HG03159 (cell line): ENCODE results near the gene ESPL1.

Source experiments
- ATAC-seq: cut with Tn5 transposase; IDR thresholded peaks from one replicate; pipeline ENCODE4 v1.9.1; 2021; ENCODE audit warnings: mild to moderate bottlenecking, moderate library complexity; ENCODE audit not compliant: unreplicated experiment

The ESPL1 gene

DNA sequence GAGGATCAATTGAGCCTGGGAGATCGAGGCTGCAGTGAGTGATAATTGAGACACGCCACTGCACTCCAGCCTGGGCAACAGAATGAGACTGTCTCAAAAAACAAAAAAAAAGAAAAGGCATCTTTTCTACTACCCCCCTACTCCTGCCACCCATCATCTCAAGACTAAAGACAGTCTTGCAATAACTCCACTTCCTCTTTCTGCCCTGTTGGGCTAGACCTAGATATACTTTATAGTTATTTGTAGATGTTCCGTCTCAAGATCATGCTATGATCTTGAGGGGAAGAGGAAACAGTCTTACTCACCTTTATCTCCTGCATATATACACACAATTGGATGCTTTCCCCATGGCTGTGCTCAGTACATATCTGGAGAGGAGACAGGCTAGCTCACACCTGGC, 12.1 kb upstream of the ESPL1 start:
- ATAC-seq: no peak

DNA sequence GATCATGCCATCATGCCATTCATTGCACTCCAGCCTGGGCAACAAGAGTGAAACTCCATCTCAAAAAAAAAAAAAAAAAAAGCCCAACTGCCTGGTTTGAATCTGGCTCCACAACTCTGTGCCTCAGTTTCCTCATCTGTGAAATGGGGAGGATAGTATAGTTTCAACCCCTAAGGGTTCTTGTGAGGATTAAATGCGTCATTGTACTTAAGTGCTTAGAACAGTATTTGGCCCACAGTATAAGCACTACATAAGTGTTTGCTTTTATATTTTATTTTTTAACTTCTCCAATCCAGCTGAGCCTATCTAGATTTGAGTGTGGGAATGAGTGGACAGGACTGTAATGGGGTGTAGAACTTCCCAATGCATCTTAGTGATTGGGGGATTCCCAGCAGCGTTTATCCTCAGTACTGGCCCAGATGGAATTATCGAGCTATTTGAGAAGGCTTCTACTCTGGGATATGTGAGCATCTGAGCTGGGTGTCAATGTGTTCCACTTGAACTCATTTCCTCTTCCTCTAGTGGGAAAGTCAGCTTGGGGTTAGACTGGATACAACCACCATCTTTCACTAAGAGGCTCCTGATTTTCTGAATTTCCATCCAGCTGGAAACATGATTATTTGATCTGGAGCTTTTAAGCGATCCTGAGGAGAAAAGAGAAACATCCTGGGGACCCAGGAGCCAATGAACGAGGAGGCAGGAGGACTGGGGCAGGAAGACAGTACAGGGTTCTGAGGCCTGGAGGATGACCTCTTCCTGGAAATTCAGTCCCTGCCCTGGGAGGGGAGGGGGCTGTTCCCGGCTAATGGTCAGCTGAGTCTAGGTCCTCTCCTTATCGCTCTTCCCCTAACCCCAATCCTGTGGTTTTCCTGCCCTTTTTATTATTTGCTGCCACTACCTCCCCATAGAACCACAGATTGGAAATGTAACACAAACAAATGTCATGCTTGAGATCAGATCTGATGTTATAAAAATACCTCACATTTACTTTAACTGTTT, 9.3 kb upstream of the ESPL1 start:
- ATAC-seq: no peak

DNA sequence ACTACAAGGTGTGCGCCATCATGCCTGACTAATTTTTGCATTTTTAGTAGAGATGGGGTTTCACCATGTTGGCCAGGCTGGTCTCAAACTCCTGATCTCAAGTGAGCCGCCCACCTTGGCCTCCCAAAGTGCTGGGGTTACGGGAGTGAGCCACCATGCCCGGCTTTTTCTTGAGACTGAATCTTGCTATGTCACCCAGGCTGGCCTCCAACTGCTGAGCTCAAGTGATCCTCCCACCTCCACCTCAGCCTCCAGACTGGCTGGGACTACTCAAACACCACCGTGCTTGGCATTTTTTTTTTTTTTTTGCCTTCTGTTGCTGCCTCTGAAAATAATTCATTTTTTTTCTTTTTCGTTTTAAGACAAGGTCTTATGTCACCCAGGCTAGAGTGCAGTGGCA, 8.2 kb upstream of the ESPL1 start:
- no peak for ATAC-seq

DNA sequence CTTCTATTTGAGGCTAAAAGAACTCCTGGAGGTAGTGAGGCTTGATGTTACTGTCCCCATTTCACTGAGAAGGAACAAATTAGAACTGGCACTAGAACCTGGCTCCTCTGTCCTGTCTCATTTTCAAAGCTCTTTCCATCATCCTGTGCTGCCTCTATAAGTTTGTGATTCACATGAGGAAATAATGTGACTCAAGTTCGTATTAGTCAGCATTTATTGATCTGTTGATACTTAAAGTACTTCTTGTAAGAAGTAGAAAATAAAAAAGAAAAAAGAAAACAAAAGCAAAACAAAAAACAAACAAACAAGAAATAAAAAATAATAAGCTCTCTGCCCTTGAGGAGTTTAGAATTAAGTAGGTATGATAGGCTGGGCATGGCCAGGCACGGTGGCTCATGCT, 2.3 kb upstream of the ESPL1 start:
- ATAC-seq: no peak

DNA sequence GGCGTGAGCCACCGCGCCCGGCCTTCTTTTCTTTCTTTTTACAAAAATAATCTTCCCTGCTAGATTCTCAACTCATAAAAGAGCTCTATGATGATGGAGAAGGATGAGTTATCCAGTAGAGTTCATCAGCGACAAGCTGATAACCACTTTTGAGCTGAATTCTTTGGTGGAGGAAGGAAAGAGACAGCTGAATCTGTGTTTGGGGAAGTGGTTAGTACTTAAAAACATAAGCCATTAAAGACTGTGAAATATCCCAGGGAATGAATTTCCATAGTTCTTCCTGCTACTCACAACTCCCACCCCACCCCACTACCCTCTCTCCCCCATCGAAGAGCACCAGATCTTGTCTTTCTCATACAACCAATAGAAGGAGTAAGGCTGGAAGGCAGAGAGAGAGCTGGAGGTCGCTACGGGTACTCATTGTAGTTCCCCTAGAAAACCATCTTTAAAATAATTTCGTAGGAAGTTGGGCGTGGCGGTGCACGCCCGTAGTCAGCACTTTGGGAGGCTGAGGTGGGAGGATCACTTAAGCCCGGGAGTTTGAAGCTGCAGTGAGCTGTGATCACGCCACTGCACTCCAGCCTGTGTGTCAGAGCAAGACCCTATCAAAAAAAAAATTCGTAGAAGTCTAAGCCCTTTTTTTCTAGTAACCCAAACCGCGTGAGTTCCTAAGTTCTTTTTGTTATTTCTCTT, 647 bp upstream of the ESPL1 start:
- no peak for ATAC-seq

DNA sequence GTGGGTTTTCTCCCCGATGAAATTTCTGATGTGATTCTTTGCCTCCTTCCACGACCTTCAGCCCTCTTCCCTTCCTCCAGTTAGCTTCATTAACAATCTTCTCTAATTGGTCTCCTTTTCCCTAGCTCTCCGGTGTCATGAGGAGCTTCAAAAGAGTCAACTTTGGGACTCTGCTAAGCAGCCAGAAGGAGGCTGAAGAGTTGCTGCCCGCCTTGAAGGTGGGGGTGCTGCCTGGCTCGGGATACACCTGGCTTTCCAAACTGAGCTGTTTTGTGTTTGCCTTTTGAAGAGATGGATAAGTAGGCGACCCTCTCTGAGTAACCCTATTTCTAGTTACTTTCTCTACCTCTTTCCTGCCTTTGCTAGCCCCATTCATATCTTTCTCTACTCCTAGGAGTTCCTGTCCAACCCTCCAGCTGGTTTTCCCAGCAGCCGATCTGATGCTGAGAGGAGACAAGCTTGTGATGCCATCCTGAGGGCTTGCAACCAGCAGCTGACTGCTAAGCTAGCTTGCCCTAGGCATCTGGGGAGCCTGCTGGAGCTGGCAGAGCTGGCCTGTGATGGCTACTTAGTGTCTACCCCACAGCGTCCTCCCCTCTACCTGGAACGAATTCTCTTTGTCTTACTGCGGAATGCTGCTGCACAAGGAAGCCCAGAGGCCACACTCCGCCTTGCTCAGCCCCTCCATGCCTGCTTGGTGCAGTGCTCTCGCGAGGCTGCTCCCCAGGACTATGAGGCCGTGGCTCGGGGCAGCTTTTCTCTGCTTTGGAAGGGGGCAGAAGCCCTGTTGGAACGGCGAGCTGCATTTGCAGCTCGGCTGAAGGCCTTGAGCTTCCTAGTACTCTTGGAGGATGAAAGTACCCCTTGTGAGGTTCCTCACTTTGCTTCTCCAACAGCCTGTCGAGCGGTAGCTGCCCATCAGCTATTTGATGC, 797 bp downstream of the ESPL1 start:
- no peak for ATAC-seq

DNA sequence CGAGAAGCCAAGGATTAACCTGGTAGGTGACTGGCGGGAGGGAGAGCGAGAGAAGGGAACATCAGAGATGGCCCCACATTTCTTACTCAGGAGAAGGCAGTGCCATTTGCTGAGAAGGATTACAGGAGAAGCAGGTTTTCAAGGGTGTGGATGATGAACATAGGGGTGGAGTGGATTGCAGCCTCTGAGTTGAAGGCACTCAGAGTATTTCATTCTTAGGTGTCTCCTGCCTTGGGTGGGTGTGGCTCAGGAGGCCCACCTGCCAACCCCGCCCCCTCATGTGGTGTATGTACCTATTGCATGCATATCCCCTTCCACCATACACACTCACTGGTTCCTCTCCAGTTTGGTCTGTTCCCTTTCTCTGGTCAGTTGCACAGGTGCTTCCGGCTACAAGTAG, 6.3 kb downstream of the ESPL1 start:
- ATAC-seq: no peak

DNA sequence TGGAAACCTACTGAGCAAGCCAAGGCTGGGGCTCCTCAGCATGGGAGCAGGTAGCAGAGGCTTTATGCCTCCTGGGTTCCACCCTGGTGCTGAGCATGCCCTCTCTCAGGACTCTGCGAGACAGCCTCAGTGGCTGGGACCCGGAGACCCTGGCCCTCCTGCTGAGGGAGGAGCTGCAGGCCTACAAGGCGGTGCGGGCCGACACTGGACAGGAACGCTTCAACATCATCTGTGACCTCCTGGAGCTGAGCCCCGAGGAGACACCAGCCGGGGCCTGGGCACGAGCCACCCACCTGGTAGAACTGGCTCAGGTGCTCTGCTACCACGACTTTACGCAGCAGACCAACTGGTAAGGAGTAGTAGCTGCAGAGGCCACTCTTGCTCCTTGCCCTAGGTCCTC, 8.4 kb downstream of the ESPL1 start:
- no peak for ATAC-seq

DNA sequence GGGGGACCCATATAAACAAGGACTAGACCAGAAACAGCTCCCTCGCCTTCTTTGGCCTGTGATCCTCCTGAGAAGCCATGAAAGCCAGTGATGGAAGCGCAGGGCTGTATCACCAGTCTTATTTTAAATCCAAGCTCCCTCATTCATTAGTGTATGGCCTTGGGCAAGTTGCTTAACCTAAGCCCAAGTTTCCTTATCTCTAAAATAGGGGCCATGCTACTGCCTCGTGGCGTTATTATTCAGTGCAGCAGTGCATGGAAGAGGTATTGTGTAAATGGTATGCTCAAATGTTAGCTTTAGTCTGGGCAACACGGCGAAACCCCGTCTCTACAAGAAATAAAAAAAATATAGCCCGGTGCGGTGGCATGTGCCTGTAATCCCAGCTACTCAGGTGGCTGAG, 9.9 kb downstream of the ESPL1 start:
- no peak for ATAC-seq

DNA sequence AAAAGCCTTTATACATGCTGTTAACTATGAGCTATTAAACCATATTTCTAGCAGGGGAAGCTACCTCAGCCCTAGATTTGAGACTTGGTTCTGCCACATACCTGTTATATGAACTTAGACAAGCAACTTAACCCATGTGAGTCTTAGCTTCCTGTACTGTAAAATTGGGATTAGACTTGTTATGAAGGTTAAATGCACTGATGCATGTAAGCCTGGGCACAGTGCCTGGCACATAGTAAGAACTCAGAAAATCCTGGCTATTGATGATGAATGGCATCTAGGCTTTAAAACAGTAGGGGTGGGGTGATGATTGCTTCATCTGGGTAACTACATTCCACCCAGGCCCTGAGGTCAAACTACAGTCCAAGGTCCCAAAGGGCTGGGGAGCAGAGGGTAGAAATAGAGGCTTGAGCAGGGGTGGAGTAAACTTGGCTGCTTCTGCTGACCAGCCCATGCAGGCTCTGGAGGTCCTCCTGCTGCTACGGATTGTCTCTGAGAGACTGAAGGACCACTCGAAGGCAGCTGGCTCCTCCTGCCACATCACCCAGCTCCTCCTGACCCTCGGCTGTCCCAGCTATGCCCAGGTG, 11.3 kb downstream of the ESPL1 start:
- ATAC-seq: no peak

DNA sequence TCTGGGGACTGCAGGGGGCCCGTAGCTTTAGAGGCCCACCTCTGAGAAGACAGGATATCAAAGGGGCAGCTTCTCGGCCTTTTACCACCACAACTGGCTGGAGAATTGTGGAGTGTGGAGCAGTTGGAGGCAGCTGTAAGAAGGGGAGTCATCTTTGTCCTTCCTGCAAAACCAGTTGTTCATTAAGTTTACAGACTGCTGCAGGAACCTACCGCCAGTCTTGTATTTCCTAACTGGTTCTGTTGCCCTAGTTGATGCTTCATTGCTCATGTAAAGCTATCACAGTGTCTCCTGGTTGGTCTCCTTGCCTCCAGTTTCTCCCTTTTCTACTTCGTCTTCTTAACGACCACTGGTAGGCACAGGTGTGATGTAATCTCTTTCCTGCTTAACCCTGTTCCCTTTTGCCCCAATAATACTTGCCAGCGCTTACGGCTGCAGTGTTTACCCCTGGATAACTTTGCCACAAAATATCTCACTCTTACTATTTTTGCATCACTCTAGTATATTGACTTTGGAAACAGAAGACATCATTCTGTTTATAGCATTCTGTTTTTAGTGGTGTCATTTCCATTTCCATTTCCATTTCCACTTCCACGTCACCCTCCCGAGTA, 11.9 kb downstream of the ESPL1 start:
- no peak for ATAC-seq

DNA sequence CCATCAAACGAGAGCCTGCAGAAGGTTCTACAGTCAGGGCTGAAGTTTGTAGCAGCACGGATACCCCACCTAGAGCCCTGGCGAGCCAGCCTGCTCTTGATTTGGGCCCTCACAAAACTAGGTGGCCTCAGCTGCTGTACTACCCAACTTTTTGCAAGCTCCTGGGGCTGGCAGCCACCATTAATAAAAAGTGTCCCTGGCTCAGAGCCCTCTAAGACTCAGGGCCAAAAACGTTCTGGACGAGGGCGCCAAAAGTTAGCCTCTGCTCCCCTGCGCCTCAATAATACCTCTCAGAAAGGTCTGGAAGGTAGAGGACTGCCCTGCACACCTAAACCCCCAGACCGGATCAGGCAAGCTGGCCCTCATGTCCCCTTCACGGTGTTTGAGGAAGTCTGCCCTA, 18.3 kb downstream of the ESPL1 start:
- no peak for ATAC-seq

DNA sequence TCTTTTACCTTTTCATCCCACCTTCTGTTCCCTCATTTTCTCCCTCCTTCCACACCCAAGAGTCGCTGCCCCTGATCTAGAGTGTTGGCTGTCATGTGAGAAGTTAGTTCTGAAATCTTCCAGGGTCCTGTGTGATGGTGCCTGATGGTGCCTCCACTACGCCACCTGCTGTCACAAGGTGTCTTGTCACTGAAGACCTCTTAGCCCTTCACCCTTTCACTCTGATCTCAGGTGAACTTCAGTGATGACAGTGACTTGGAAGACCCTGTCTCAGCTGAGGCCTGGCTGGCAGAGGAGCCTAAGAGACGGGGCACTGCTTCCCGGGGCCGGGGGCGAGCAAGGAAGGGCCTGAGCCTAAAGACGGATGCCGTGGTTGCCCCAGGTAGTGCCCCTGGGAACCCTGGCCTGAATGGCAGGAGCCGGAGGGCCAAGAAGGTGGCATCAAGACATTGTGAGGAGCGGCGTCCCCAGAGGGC, 19.7 kb downstream of the ESPL1 start:
- no peak for ATAC-seq

DNA sequence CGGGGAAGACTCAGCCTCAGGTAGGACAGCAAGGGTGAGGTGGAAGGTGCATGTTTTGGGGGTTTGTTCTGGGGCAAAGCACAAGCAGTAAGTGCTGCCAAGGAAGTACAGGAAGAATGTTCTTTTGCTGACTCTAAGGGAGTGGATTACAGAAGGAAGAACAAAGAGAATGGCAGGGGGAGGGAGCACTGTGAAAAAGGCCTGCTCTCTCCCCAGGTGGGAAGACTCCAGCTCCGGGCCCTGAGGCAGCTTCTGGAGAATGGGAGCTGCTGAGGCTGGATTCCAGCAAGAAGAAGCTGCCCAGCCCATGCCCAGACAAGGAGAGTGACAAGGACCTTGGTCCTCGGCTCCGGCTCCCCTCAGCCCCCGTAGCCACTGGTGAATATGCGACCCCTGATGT, 20.2 kb downstream of the ESPL1 start:
- ATAC-seq: no peak

DNA sequence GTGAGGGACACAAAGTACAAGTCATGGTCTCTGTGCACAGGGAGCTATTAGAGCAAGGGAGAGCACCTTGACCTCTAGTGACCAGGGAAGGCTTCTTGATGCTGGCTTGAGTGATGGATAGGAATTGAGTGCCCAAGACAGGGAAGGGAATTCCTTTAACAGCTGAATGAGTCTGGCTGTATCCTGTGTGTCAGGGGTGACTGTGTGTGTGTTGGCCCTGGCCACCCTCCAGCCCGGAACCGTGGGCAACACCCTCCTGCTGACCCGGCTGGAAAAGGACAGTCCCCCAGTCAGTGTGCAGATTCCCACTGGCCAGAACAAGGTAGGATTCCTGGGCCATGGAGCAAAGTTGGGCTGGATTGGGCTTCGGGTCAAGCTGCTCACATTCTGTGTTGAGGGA, 21.8 kb downstream of the ESPL1 start:
- no peak for ATAC-seq

DNA sequence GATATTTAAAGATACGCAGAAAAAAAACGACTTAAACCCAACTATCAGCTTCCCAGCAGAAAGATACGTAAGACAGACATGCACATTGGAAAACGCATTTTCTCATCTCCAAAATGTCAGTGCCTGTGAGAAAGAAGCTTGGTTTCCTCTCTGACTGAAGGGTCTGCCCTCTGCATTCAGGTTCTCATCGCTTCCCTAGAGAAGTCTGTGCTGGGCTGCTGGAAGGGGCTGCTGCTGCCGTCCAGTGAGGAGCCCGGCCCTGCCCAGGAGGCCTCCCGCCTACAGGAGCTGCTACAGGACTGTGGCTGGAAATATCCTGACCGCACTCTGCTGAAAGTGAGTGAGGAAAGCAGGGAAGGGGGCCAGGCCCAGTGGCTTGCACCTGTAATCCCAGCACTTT, 22.6 kb downstream of the ESPL1 start:
- ATAC-seq: no peak

DNA sequence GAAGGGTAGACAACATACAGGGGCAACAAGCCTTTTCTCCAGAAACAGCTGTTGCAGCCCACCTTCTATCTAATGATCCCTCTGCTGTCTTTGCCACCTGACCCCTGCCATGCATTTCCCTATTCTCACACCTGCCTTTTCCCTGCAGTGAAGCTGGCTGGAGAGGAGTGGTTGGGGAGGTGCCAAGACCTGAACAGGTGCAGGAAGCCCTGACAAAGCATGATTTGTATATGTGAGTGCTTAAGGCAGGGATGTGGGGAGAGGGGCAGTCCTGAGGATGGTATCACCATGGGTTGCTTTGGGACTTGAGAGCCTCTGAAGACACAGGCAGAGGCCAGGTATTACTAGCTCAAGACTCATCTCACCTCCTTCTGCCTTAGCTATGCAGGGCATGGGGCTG, 24.3 kb downstream of the ESPL1 start:
- no peak for ATAC-seq

DNA sequence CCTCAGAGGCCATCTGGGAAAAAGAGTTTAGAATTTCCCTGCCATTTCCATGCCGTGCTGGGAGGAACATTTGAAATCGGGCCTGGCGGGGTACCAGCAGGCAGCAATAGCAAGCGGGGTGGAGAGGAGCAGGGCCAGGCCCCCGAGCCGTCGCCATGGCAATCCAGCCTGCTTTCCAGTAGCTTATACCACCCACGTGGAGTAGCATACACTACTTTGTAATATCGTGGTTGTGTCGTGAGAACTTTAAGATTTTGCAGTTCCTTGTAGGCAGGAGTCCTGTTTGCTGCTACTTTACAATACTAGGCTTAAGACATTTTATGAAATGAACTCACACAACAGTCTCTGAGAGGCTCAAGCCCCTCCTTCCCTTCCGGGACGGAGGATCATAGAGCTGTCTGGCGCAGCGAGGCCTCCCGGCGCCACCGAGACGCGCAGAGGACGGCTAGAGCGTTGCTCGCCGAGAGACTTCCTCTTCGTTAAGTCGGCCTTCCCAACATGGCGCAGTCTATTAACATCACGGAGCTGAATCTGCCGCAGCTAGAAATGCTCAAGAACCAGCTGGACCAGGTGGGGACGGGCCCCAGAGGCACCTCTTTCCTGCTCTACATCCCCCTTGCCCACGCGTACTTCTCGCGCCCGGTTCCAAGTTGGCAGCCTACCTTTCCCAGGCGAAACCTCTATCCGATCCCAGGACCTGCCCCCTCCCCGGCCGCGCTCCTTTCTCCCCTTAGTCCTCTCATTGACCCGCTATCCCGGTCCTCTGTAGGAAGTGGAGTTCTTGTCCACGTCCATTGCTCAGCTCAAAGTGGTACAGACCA, 27.2 kb downstream of the ESPL1 start, which contains the start of gene PFDN5:
Gene PFDN5, plus strand, starts transcription at position 473 of the 821 bp plus-strand sequence. Its CDS starts 26 bp downstream, at position 499.
- peak; percentile 79 for ATAC-seq

DNA sequence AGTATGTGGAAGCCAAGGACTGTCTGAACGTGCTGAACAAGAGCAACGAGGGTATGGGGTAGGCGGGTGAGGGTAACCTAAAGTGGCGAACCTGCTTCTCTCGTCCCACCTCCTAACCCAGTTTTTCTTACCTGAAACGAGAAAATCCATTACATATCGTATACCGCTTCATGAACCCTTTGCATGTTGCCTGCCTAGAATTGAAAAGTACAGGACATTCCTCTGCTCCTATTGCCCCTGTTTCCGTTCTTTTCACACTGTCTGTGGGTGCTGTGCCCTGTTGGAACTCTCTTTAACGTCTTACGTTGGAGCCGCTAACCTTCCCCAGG, 27.8 kb downstream of the ESPL1 start:
- no peak for ATAC-seq
